A549 treated with dexamethasone at 1 μM for 4 hours (cell line): ENCODE measurements around the gene OR4C5. TPM values are rescaled to one million over a fixed set of nuclear protein-coding genes. Genes with fewer than 3 reads are reported as not detected.

ENCODE experiments used
- total RNA-seq: library from RNA; stranded (reverse); fragments of 200-300 nt; extraction: Qiagen RNA extraction; gene quantifications from 5 replicates; pipeline ENCODE4 v1.2.3, GENCODE V29; 2022

Gene OR4C5
- total RNA-seq: not detected in 5 replicates

GRCh38 chr11:48366365-48366764, at the start of gene OR4C5:
Gene OR4C5, minus strand, starts transcription at chr11:48366465. Its CDS starts 0 bp downstream, at chr11:48366465.

GRCh38 chr11:48324620-48325019, 41.6 kb downstream of the OR4C5 start, which contains the start of gene OR4C3:
Gene OR4C3, plus strand, starts transcription at chr11:48324920. Its CDS starts 102 bp downstream, at chr11:48325022.

Other genes starting within 250 kb of the OR4C5 start
- gene OR4B1, start 149.7 kb downstream of the OR4C5 start, total RNA-seq: not detected in 5 replicates
- not detected in 5 replicates for gene OR4X2, start 121.4 kb downstream of the OR4C5 start, total RNA-seq
- gene OR4X1, start 102.6 kb downstream of the OR4C5 start, total RNA-seq: not detected in 5 replicates
- gene OR4S1, start 60.2 kb downstream of the OR4C5 start, total RNA-seq: not detected in 5 replicates
- gene OR4C3, start 41.5 kb downstream of the OR4C5 start, total RNA-seq: not detected in 5 replicates
- not detected in 5 replicates for gene OR4A47, start 122.3 kb upstream of the OR4C5 start, total RNA-seq